ENCODE data around the gene PCSK5.

- TF ChIP-seq EZH2 (IDR thresholded peaks at IDR 0.05; ENCODE audit: borderline replicate concordance, insufficient read depth, low read length, poor library complexity, severe bottlenecking) (no peak), EP300 (conservative IDR thresholded peaks at IDR 0.05; ENCODE audit: poor library complexity, severe bottlenecking) (no peak), REST (IDR thresholded peaks at IDR 0.05; ENCODE audit: borderline replicate concordance) (no peak), POLR2AphosphoS5 (IDR thresholded peaks at IDR 0.05) (no peak), RAD21 (conservative IDR thresholded peaks at IDR 0.05) (no peak), TAF1 (IDR thresholded peaks at IDR 0.05; ENCODE audit: low read depth) (no peak), MXI1 (conservative IDR thresholded peaks at IDR 0.05; ENCODE audit: poor library complexity, severe bottlenecking) (no peak)
- TF ChIP-seq, protein P1, sequence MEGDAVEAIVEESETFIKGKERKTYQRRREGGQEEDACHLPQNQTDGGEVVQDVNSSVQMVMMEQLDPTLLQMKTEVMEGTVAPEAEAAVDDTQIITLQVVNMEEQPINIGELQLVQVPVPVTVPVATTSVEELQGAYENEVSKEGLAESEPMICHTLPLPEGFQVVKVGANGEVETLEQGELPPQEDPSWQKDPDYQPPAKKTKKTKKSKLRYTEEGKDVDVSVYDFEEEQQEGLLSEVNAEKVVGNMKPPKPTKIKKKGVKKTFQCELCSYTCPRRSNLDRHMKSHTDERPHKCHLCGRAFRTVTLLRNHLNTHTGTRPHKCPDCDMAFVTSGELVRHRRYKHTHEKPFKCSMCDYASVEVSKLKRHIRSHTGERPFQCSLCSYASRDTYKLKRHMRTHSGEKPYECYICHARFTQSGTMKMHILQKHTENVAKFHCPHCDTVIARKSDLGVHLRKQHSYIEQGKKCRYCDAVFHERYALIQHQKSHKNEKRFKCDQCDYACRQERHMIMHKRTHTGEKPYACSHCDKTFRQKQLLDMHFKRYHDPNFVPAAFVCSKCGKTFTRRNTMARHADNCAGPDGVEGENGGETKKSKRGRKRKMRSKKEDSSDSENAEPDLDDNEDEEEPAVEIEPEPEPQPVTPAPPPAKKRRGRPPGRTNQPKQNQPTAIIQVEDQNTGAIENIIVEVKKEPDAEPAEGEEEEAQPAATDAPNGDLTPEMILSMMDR (IDR thresholded peaks at IDR 0.05; ENCODE audit: poor library complexity, severe bottlenecking) = no peak
Measured at GRCh38 chr9:75881761-75882160, 8.7 kb upstream of the PCSK5 start.

Data from neural cell (in vitro differentiated cells).